Stimulated activated CD8-positive, alpha-beta memory T cell treated with anti-CD3 and anti-CD28 coated beads, Interleukin-12 subunit alpha, Interleukin-12 subunit beta, amount 100 ng/mL, for 24 hours (primary cell): ENCODE data around the gene H2AZ1.

ENCODE experiments used
- DNase-seq: peaks from one replicate; pipeline ENCODE4 v3.0.0-alpha.2; 2020; ENCODE audit errors: extremely low read depth

H2AZ1 gene

GRCh38 chr4:99946356-99947189 is 3.5 kb downstream of the H2AZ1 start, which contains the start of gene DNAJB14:
TSS of gene DNAJB14 (minus strand) at chr4:99946618. CDS start at chr4:99946571, 47 bp downstream.
- peak; percentile 56 for DNase-seq

- DNase-seq = no peak
Observed at GRCh38 chr4:99945718-99946355, 4.2 kb downstream of the H2AZ1 start.

- no peak for DNase-seq
Observed at GRCh38 chr4:99943904-99944437, 6.1 kb downstream of the H2AZ1 start.

- no peak for DNase-seq
Observed at GRCh38 chr4:99938243-99938753, 11.8 kb downstream of the H2AZ1 start.

GRCh38 chr4:99934891-99935290 is 15.2 kb downstream of the H2AZ1 start:
- no peak for DNase-seq

GRCh38 chr4:99927566-99927965 is 22.5 kb downstream of the H2AZ1 start:
- no peak for DNase-seq

GRCh38 chr4:99921174-99921573 is 28.9 kb downstream of the H2AZ1 start:
- DNase-seq = no peak

GRCh38 chr4:99918656-99919055 is 31.4 kb downstream of the H2AZ1 start:
- no peak for DNase-seq

GRCh38 chr4:99917575-99917974 is 32.5 kb downstream of the H2AZ1 start:
- DNase-seq = no peak

- no peak for DNase-seq
Observed at GRCh38 chr4:99915449-99915848, 34.6 kb downstream of the H2AZ1 start.
